ENCODE data around the gene CREBRF.

CREBRF gene

GRCh38 chr5:173163219-173163618, 107.1 kb downstream of the CREBRF start:
- no peak for DNase-seq

GRCh38 chr5:173165177-173166016, 109.2 kb downstream of the CREBRF start:
- DNase-seq, result no peak

GRCh38 chr5:173172166-173172565, 116.0 kb downstream of the CREBRF start:
- DNase-seq, result no peak

DNA sequence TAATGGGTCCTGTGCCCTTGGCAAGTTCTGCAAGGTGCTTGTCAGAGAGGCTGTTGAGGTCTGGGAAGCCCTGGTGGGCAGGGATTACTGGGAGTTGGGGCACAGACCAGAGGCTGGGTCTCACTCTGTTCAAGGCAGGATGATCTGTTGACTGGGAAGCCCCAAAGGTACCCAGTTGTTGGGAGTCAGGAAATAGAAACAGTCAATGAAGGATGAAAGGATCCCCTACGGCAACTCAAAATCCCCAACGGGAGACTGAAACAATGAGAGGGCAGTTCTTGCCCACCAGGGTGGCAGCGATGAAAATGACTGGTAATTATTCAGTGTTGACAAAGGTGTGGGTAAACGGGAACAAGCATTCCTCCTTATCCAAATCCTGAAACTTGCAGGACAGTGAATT, 119.4 kb downstream of the CREBRF start:
- DNase-seq, result no peak

DNA sequence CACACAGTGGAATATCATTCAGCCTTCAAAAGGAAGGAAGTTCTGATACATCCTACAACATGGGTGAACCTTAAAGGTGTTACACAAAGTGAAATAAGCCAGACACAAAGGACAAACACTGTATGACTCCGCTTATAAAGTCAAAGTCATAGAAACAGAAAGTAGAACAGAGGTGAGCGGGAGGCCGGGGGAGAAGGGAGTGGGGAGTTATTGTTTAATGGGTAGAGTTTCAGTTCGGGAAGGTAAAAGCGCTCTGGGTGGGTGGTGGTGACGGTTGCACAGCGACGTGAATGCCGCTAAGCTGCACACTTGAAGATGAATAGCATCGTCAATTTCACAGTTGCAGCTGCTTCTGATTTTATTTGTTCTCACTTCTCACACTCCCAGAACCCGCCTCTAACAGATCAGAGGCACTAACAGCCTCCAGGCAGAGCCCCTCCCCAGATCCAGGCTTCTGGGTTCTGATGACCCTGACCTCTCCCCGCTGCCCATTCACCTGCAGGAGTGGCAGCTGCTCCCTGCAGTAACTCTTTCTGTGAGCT, 122.3 kb downstream of the CREBRF start:
- no peak for DNase-seq

DNA sequence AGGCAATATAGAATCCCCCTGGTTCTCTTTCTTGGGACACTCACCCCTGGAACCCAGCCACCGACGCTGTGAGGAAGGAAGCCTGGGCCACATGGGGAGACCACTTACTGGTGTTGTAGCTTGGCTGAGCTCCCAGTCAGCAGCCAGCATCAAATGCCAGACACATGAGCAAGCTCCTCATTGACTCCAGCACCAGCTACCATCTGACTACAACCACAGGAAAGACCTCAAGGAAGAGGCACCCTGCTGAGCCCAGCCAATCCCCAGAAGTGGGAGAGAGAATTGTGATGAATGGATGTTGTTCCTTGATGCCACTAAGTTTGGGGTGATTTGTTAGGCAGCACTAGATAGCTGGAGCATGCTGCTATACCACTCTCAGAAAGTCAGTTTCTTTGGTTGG, 124.2 kb downstream of the CREBRF start:
- no peak for DNase-seq

GRCh38 chr5:173187054-173187743, 131.0 kb downstream of the CREBRF start:
- DNase-seq, result no peak

DNA sequence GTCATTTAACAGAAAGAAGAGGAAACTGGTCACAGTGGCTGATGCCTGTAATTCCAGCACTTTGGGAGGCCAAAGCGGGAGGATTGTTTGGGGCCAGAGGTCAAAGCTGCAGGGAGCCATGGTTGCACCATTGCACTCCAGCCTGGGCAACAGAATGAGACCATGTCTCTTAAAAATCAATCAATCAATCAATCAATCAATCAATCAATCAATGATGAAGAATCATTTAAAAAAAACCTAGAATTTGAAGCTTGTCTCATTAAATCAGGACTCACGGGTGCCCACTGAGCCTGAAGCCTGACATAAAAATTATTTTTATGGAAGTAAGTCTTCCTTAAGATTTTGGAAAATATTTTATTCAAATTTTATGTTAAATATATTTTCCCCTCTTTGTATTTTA, 132.1 kb downstream of the CREBRF start:
- DNase-seq, result no peak
